HG03439 (cell line): ENCODE results near the gene AKR1E2.
A peak's percentile ranks its signal among the peaks of the same experiment; 100 is the strongest.

Source experiments
- ATAC-seq: cut with Tn5 transposase; IDR thresholded peaks from one replicate; pipeline ENCODE4 v1.9.1; 2021; ENCODE audit warnings: mild to moderate bottlenecking, moderate library complexity; ENCODE audit not compliant: unreplicated experiment

AKR1E2 gene

DNA sequence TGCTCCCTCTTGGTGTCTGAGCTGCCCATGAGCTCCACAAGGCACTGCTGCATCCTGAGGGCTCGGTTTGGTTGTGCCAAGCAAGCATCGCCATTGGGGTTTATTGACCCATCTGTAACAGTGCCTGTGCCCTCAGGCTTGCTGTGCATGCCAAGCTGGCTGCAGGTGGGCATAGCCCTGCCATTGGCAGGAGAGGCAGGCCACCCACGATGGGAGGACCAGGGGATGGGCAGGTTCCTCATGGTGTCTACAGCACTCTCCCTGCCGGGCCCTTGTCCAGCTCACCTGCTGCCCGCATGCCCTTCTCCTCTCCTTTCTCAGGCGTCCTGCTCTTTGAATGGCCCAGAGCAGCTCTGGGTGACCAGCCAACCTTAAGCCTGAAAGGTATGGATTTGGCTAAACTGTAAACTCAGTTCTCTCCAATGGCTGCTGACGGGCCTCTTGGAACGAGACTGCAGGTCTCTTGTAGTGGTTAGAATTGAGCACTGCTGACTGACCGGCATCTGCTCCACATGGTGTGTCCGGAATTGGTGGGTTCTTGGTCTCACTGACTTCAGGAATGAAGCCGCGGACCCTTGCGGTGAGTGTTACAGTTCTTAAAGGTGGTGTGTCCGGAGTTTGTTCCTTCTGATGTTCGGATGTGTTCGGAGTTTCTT is 17.6 kb downstream of the AKR1E2 start:
- no peak for ATAC-seq

DNA sequence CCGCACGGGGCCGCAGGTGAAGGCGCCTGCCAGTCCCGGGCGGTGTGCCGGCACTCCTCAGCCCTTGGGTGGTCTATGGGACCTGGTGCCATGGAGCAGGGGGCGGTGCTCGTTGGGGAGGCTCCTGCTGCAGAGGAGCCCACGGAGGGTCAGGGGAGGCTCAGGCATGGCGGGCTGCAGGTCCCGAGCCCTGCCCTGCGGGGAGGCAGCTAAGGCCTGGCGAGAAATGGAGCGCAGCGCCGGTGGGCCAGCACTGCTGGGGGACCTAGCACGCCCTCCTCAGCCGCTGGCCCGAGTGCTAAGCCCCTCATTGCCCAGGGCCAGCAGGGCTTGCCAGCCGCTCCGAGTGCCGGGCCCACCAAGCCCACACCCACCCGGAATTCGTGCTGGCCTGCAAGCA is 18.9 kb downstream of the AKR1E2 start:
- no peak for ATAC-seq

- no peak for ATAC-seq
Observed at GRCh38 chr10:4845766-4846165, 19.8 kb downstream of the AKR1E2 start.

DNA sequence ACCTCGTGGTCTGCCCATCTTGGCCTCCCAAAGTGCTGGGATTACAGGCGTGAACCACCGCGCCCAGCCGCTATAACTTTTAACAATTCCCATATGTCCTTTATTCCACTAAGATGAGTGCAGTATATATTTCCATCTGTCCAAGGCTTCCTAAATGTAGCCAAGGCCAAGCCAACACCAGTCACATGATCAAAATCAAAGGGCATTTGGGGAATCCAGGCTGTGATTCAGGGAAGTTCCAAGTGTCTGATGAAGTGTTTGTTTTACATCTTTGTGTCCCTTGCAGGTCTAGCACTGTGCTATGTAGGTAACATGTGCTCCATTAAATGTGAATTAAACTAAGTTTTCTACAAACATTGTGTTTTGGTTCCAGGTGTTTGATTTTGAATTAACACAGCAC is 20.8 kb downstream of the AKR1E2 start:
- no peak for ATAC-seq

DNA sequence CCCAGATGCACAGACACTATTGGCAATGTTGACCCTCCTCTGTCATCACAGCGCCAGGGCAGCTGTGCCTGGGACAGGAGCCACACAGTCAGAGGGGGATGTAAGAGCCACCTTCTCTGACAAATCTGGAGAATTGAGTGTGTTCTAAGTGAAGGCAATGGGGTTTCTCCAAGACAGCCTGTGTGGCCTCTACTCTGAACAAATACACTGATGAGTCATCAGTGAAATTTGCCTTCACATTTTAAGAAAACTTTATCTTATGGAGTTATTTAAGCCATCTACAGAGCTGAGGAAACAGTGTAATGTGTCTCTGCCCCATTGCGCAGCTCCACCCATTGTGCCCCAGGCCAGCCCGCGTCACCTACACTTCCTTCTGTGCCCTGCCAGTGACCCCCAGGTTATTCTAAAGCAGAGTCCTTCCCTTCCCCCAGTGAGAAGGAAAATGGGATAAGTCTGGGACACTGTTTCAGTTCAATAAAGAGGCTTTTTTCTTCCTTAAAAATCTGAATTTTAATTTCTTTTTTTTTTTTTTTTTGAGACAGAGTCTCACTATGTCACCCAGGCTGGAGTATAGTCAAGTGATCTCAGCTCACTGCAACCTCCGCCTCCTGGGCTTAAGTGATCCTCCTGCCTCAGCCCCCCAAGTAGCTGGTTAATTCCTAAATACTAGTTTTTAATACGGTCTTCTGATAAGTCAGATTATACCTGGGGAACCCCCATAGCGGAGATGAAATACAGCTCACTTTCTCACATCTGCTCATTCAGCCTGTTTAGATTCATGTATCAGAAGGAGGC is 21.8 kb downstream of the AKR1E2 start:
- ATAC-seq = no peak

- ATAC-seq = no peak
Observed at GRCh38 chr10:4848356-4849041, 22.5 kb downstream of the AKR1E2 start.

GRCh38 chr10:4849042-4849402 is 23.0 kb downstream of the AKR1E2 start:
- no peak for ATAC-seq

DNA sequence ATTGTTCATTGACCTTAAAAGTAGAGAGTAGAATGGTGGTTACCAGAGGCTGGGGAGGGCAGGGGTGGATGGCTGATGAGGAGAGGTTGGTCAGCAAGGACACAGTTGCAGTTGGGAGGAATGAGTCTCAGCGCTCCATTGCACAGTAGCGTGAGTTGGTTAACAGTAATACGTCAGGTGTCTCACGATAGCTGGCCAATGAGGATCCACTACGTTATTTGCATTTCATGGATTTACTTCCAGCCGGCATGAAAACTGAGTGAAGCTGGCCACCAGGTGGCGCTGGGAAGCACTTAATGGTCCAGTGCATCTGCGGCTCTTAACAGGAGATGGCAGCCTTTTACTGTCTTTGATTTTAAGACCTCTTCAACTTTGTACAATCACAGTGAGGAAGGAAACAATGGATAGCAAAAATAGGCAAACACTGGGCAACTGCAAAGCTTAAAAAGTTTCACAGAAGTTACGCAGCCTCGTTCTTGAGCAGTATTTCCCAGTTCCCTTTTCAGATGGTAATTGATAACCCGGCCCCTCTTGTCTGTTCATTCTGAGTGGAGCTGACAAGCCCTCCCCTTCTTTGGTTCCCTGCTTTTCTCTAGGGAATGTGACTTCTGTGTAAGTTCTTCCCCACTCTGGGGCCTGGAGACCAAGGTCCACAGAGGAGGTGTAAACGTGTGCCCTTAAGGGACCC is 23.7 kb downstream of the AKR1E2 start:
- ATAC-seq = peak; percentile 87

DNA sequence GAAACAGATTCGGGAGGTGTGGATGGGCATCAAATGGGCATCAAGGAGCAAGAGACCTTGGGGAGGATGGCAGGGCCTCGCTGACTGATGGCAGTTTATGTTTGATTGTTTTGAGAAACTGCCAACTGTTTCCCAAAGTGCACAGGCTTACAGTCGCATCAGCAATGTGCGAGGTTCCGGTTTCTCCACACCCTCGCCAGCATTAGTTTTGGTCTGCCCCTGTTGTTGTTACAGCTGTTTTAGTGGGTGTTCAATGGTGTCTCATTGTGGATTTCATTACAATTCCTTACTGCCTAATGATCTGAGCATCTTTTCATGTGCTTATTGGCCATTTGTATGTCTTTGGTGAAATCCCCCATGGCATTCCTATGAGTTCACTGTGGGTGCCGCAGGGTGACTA is 24.4 kb downstream of the AKR1E2 start:
- ATAC-seq = no peak

GRCh38 chr10:4851176-4851575 is 25.2 kb downstream of the AKR1E2 start:
- ATAC-seq = no peak

- no peak for ATAC-seq
Observed at GRCh38 chr10:4851846-4852245, 25.8 kb downstream of the AKR1E2 start.

GRCh38 chr10:4865945-4866661 is 40.1 kb downstream of the AKR1E2 start:
- ATAC-seq = no peak

DNA sequence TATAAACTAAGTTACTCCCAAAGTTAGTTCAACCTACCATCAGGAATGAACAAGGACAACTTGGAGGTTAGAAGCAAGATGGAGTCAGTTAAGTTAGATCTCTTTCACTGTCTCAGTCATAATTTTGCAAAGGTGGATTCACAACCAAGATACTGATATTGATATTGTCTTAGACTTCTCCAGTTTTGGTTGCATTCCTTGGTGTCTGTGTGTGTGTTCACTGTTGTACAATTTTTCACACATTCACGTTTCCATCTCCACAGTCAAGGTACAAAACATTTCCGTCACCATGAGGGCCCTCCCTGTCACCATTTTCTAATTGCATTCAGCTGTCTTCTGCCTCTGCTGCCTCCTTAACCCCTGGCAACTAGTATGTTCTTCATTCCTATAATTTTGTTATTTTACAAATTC is 41.1 kb downstream of the AKR1E2 start:
- no peak for ATAC-seq

- no peak for ATAC-seq
Observed at GRCh38 chr10:4867520-4868356, 41.7 kb downstream of the AKR1E2 start.

DNA sequence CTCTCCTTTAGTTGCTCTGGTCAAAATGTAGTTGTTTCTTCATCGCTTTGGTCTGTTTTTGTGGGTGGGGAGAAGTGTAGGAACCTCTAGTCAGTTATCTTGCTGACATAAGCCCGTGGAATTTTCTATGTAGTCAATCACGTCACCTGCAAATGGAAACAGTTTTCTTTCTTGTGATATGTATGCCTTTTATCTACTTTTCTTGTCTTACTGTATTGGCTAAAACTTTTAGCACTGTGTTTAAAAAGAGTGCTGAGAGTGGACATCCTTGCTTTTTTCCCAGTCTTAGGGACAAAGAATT is 42.3 kb downstream of the AKR1E2 start:
- no peak for ATAC-seq

GRCh38 chr10:4882704-4883078 is 56.7 kb downstream of the AKR1E2 start:
- ATAC-seq = no peak

DNA sequence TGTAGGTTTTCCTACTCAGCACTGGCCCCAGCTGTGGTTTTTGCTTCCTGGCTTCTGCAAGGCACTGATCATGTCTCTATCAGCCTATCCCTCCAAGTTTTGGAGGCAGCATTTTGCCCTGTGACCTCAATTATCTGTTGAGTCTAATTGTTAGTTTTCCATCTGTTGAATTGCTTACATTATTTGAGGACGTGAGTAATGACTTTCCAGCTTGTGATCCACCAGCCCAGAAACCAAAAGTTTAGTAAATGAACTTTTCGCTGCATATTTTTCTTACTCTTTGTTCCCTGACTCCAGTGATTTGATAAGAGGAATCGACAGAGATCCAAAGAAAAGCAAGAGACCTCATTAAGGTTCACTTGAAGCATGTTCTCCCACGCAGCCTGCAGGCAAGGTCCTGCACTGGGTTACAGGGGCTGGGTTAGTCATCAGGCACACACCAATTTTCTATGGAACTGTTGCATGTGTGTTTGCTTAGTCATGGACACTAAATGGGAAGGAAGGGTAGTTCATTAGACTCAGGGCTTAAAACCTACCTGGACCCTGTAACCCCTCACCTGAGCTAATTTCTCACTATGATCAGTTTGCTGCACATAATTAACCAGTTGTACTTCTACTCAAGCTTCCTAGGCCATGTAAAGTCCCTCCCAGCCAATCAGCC is 57.2 kb downstream of the AKR1E2 start:
- no peak for ATAC-seq

DNA sequence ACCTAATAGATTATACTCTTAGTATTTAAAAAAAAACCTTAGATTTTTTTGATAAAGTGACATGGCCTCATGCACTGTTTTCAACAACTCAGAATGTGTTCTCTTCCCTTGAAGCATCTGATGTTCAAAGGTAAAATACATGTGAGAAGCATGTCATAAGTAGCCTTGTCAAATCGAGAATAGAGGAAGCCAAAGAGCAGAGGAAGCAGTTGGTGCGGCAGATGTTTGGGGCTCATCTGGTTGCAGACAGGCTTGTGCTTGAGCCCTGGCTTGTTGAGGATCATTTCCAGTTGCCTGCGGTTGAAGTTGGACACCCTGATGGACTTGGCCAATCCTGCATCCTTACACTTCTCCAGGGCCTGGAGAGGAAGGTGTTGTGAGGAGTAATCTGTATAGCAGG is 59.2 kb downstream of the AKR1E2 start:
- no peak for ATAC-seq

- no peak for ATAC-seq
Observed at GRCh38 chr10:4887501-4887900, 61.5 kb downstream of the AKR1E2 start.

DNA sequence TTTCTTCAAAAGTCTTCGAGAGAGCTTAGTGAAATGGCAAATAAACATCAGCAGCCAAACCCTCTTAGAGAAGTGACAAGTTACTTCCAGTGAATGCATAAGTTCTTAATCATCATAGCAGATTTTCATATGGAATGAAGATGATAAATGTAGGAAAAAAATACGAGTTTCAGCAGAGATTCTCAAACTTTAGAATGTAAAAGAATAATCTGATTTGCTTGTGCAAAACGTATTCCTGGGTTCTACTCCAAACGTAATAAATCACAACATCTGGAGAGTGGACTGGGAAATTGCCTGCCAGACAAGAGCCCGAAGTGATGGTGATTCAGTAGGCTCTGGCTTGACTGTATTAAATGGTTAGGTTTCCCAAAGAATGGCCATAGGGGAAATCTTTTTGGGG is 62.2 kb downstream of the AKR1E2 start:
- no peak for ATAC-seq
